Measurements from ENCODE around the gene LDOC1.

DNA sequence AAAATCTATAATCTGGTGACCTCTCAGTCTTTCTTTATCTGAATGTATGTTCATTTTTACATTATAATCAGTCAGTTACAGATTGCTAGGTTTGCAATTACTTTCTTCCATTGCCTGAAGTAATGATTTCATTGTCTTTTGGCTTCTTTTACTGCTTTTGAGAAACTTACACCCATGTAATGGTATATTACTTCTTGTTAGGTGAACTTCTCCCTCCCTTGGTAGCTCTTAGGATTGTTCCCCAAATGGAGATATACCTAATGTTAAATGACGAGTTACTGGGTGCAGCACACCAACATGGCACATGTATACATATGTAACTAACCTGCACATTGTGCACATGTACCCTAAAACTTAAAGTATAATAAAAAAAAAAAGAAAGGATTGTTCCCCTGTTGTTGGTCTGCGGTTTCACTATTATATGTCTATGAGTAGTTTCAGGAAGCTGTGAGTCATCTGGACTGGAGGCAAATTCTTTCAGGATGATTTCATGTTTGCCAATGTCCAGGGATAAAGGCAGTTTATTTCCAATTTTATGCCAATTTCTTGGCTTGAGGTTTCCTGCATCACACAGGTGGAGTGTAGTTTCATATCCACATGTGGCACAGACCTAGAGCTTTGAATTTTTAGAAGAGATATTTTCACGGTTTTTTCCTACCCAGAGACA, 43.5 kb upstream of the LDOC1 start:
- TF ChIP-seq, protein P1, sequence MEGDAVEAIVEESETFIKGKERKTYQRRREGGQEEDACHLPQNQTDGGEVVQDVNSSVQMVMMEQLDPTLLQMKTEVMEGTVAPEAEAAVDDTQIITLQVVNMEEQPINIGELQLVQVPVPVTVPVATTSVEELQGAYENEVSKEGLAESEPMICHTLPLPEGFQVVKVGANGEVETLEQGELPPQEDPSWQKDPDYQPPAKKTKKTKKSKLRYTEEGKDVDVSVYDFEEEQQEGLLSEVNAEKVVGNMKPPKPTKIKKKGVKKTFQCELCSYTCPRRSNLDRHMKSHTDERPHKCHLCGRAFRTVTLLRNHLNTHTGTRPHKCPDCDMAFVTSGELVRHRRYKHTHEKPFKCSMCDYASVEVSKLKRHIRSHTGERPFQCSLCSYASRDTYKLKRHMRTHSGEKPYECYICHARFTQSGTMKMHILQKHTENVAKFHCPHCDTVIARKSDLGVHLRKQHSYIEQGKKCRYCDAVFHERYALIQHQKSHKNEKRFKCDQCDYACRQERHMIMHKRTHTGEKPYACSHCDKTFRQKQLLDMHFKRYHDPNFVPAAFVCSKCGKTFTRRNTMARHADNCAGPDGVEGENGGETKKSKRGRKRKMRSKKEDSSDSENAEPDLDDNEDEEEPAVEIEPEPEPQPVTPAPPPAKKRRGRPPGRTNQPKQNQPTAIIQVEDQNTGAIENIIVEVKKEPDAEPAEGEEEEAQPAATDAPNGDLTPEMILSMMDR (IDR thresholded peaks at IDR 0.05), result no peak
- TF ChIP-seq POLR2A (IDR thresholded peaks at IDR 0.05), result no peak

All from vagina (tissue), 2 donors.